GM19025 (cell line): ENCODE measurements around the gene ARHGAP40.
"Not testable (repeated sequence)": the region's sequence is repeated elsewhere in the genome, so short reads cannot be mapped to it uniquely, and the experiment has no call there.

ENCODE experiments used
- ATAC-seq: cut with Tn5 transposase; IDR thresholded peaks from one replicate; pipeline ENCODE4 v1.9.1; 2021; ENCODE audit warnings: mild to moderate bottlenecking, low read depth, moderate library complexity; ENCODE audit not compliant: unreplicated experiment

ARHGAP40 gene

DNA sequence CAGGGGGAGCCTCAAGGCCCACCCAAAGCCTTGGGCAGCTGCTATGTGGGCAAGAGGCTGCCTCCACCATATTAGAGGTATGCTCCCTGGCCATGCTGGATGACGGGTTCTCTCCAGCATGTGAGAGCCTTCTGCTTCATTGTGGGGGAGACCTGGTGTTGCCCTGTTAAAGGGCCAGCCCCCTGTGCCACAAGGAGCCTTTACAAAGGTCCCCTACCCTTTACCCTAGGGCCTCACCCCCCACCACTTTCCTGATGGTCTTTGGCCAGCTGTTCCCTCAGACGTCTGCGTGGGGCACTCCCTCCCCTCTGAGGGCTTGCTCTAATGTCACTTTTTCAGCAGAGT is 15.5 kb upstream of the ARHGAP40 start:
- ATAC-seq = no peak

DNA sequence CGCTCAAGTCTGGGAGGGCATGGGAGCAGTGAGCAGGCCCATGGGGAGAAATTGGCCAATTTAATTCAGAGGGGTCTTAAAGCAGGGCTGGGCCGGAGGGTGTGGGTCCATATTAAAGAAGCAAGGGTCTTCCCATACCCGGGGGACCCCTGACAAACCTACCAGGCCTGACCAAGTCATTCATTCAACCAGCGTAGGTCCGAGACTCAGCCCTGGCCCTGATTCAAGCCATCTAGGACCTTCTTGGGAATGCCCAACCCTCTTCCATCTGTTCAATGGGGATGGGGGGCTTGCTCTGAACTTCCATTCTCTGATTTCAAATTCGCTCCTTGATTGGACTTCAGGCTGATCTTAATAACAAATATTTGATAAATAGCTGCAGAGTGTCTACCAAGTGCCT is 13.3 kb upstream of the ARHGAP40 start:
- no peak for ATAC-seq

GRCh38 chr20:38589351-38589750 is 12.3 kb upstream of the ARHGAP40 start:
- no peak for ATAC-seq

- ATAC-seq = no peak
Observed at GRCh38 chr20:38589967-38590675, 11.5 kb upstream of the ARHGAP40 start.

GRCh38 chr20:38590676-38591473 is 10.7 kb upstream of the ARHGAP40 start:
- ATAC-seq = no peak

GRCh38 chr20:38591474-38592410 is 9.9 kb upstream of the ARHGAP40 start:
- no peak for ATAC-seq

DNA sequence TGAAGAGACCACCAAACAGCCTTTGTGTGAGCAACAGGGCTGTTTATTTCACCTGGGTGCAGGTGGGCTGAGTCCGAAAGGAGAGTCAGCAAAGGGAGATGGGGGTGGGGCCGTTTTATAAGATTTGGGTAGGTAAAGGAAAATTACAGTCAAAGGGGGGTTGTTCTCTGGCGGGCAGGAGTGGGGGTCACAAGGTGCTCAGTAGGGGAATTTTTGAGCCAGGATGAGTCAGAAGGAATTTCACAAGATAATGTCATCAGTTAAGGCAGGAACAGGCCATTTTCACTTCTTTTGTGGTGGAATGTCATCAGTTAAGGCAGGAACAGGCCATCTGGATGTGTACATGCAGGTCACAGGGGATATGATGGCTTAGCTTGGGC is 9.2 kb upstream of the ARHGAP40 start:
- not testable (repeated sequence) for ATAC-seq

GRCh38 chr20:38594281-38594680 is 7.3 kb upstream of the ARHGAP40 start:
- not testable (repeated sequence) for ATAC-seq

DNA sequence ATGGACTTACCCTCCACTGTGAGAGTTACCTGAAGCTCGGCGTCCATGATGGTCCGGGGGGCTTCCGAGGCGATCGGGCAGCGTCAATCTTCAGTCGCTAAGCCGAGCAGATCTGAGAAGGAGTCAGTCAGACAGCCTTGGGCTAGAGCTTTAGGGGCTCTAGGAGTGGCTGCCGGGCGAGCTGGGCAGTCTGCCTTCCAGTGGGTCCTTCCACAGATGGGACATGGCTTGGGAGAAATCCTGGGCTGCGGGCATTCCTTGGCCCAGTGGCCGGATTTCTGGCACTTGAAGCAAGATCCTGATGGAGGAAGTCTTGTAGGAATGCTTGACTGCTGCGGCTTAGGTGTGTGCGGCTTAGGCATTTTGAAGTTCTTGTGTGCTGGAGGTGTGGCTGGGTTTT is 5.7 kb upstream of the ARHGAP40 start:
- ATAC-seq = not testable (repeated sequence)

DNA sequence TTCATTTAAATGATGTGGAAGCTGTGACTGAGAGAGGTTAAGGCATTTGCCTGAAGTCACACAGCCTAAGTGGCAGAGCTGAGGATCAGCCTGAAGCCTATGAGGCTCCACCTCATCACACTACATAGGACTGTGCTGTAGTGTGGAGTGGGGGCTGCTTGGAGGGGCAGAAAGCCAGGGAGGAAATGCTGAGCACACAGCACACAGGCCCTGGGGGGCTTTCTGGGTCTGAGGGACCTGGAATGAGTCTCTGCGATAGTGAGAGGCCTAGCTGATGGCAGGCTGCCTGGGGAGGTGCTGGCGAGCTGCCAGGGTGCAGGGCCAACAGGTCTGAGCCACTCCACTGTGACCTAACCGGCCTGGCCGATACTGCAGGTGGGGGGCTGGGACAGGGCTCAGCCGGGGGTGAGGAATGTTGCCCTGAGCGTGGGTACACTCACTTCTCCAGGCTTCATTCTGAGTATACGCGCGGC is 2.2 kb upstream of the ARHGAP40 start:
- ATAC-seq = no peak

- ATAC-seq = no peak
Observed at GRCh38 chr20:38600057-38600456, 1.6 kb upstream of the ARHGAP40 start.

DNA sequence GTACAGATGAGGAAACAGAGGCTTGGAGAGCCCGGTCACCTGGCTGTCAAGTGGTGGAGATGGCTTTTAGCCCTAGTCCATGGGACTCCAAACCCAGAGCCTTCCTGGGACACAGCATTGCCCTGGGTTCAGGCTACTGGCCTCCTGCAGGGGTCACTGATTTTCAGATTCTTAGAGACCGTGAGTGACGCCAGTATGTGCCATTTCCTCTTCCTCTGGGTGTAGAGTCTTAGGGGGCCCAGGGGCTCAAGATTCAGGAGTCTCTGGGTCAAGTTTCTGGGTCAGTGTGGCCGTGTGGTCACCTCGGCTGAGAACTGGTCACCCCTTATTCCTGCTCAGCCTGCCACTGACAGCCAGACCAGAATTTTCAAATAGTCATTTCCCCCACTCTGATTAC is 574 bp downstream of the ARHGAP40 start:
- ATAC-seq = no peak

DNA sequence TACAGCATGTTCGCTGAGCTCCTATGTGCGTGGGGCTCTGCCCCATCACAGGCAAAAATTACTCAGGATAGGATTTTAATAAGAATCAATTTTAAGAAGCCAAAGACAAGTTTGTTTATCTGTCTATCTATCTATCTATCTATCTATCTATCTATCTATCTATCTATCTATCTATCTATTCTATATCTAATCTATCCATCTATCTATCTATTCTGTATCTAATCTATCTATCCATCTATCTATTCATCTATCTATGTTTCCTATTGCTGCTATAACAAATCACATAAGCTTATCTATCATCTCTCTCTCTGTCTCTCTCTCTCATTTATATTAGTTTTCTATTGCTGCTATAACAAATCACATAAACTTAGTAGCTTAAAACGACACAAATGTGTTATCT is 1.7 kb downstream of the ARHGAP40 start:
- no peak for ATAC-seq

DNA sequence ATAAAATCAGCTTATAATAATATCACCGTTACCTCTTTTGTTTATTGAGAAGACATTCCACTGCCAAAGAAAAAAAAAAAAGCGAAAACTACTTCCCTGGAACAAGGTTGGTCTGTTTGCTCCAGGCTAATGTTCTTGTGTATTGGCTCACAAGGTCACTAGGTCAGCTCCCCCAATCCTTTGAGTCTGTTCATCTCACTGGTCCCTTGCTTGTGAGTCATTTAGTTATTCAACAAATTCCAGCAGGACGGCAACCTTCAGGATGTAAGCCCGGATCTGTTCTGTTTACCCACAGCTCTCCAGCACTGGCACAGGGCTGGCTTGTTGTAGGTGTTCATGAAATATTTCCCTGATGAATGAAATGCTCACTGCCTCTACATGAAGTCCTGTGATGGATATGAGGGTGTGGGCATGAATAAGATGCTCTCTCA is 3.3 kb downstream of the ARHGAP40 start:
- no peak for ATAC-seq

DNA sequence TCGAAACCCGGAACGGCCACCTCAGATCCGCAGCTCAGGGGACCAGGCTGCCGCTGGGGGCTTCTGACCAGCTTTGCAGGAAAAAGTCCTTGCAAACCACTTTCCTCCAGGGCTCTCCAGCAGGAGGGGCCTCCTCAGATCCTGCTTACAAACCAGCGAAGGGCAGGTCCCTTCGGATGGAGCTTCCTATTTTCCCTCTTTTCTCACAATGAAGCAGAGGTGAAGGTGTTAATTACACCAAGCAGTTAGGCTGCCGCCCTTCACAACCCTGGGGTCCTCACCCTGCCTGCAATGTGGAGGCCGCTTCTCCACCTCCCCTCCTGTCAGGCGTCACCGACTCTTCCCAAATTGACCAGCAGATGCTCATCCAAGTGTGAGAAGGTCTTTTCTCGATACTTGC is 5.7 kb downstream of the ARHGAP40 start:
- no peak for ATAC-seq

- no peak for ATAC-seq
Observed at GRCh38 chr20:38608188-38608587, 6.6 kb downstream of the ARHGAP40 start.

DNA sequence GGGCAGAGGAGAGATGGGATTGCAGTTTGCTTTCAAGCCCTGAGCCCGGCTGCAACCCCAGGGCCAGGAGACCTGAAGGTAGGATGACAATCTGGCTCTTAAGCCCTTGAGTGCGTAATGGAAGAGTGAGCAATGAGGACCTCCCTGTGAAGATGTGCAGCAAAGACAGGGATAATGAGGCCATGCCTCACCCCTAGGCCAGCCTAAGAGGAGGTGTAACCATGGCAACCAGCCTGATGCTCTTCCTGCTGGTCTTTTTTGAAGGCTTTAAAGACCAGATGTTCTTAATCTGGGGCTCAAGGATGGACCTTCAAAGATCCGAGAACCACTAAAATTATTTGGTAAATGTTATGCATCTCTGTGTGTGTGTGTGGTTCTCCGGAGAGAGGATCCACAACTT is 8.2 kb downstream of the ARHGAP40 start:
- no peak for ATAC-seq

GRCh38 chr20:38610521-38610920 is 8.9 kb downstream of the ARHGAP40 start:
- no peak for ATAC-seq

DNA sequence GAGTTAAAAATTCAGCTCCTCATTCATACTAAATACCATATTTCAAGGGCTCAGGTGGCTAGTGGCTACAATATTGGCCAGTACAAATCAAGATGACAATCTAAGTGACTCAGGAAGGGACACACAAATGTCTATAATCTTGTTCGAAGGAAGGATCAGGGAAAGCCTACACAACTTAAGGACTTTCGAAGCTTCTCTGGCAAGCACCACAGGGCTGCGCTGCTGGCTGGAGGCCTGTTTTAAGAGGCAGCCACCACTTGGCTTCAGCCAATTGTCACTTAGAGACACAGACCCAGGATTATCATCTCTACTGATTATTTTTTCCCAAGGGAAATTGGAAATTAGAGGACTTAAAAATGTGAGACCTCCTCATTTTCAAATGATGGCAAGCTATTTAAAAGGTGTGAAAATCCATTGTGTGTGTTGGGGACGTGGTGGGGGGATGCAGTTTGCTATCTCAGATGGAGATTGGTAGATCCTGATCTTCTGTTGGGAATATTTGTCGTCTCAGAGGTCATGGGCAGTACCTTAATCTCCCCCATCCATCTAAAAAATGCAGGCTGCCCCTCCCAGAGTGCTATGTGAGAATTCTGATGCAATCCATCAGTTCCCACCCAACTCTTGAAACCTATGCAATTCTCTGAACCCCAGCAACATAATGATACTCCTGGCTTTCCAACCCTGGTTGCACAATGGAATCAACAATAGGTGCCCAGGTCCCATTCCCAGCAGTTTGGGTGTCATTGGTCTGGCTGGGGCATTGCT is 11.3 kb downstream of the ARHGAP40 start:
- ATAC-seq = no peak

GRCh38 chr20:38615283-38615682 is 13.7 kb downstream of the ARHGAP40 start:
- no peak for ATAC-seq
